Fibroblast of lung (primary cell): ENCODE measurements around the gene UCK2. TPM values are rescaled to one million over a fixed set of nuclear protein-coding genes. Genes with fewer than 3 reads are reported as not detected.

Experiments
- DNase-seq, 2 donors: peaks; one replicate each; pipeline versions ENCODE4 v3.0.0 to v3.0.0-alpha.2; 2010; ENCODE audit warnings: low read depth in 2 of 2
- H2AFZ ChIP-seq: 2 replicates; pipeline ENCODE4 v1.5.1; 2012; ENCODE audit warnings: low read length, control low read depth, inconsistent platforms
- H3K27ac ChIP-seq: 2 replicates; pipeline ENCODE4 v1.5.1; 2011; ENCODE audit warnings: low read length, control low read depth; ENCODE audit not compliant: insufficient read depth
- H3K27me3 ChIP-seq: 2 replicates; pipeline ENCODE4 v1.5.1; 2011; ENCODE audit warnings: mild to moderate bottlenecking, low read length; ENCODE audit not compliant: control insufficient read depth, insufficient read depth
- H3K36me3 ChIP-seq: 2 replicates; pipeline ENCODE4 v1.5.1; 2011; ENCODE audit warnings: low read length; ENCODE audit not compliant: control insufficient read depth, insufficient read depth
- H3K4me1 ChIP-seq: 2 replicates; pipeline ENCODE4 v1.5.1; 2011; ENCODE audit warnings: low read length; ENCODE audit not compliant: control insufficient read depth, insufficient read depth; ENCODE audit errors: extremely low read depth
- H3K4me2 ChIP-seq: 2 replicates; pipeline ENCODE4 v1.5.1; 2011; ENCODE audit warnings: low read length, control low read depth; ENCODE audit not compliant: insufficient read depth; ENCODE audit errors: extremely low read depth
- H3K4me3 ChIP-seq, 4 experiments: fragments of 200-600 bp in 1 of 4; sonication (generic) in 1 of 4; replicated peaks in 1 of 4; 2 replicates each; pipeline ENCODE4 v1.5.1; 2011 to 2016; ENCODE audit warnings: low read length in 4 of 4, low read depth in 3 of 4, mild to moderate bottlenecking in 3 of 4, control low read depth in 2 of 4, inconsistent platforms in 1 of 4, mixed read lengths in 1 of 4; ENCODE audit not compliant: insufficient read depth in 1 of 4; ENCODE audit errors: control extremely low read depth in 1 of 4
- H3K79me2 ChIP-seq: 2 replicates; pipeline ENCODE4 v1.5.1; 2012; ENCODE audit warnings: mild to moderate bottlenecking, low read length, inconsistent platforms; ENCODE audit not compliant: control insufficient read depth, insufficient read depth
- H3K9ac ChIP-seq: 2 replicates; pipeline ENCODE4 v1.5.1; 2011; ENCODE audit warnings: mild to moderate bottlenecking, low read length, control low read depth; ENCODE audit not compliant: insufficient read depth
- H3K9me3 ChIP-seq: 2 replicates; pipeline ENCODE4 v1.5.1; 2012; ENCODE audit warnings: low read depth, low read length; ENCODE audit not compliant: control insufficient read depth, insufficient read depth
- H4K20me1 ChIP-seq: 2 replicates; pipeline ENCODE4 v1.5.1; 2011; ENCODE audit warnings: low read length; ENCODE audit not compliant: control insufficient read depth, insufficient read depth; ENCODE audit errors: extremely low read depth
- CTCF ChIP-seq, 2 donors: IDR thresholded peaks in 1 of 2; conservative IDR thresholded peaks in 1 of 2; 1 replicate in 1 of 2; 2 replicates in 1 of 2; pipeline ENCODE4 v1.5.1; 2011 to 2012; ENCODE audit warnings: low read length in 2 of 2, control low read depth in 1 of 2, inconsistent platforms in 1 of 2, low read depth in 1 of 2, mild to moderate bottlenecking in 1 of 2
- EZH2 ChIP-seq: IDR thresholded peaks from 2 replicates; pipeline ENCODE4 v1.5.1; 2012; ENCODE audit warnings: low read length, control low read depth, mild to moderate bottlenecking; ENCODE audit errors: missing control alignments
- polyA plus RNA-seq, 2 donors: library from polyadenylated mRNA; depleted of rRNA in 1 of 2; stranded (reverse) in 1 of 2; unstranded in 1 of 2; fragments of >200 nt; gene quantifications; 2 replicates each; pipeline ENCODE4 v1.2.1, GENCODE V29; 2011 to 2012; ENCODE audit warnings: missing spikeins in 1 of 2
- total RNA-seq: library from RNA; depleted of rRNA; stranded (reverse); fragments of >200 nt; gene quantifications from 2 replicates; pipeline ENCODE4 v1.2.1, GENCODE V29; 2014

Gene UCK2
- total and polyA plus RNA-seq, 2 donors (not counting 1 experiment from before 2014, with no cell fraction given) = 95.1 to 99.0 TPM

- Histone ChIP-seq H3K4me2 (no peak overlapping the region), H3K4me1 (no peaks in the 10 kb centered on the region), H4K20me1 (no peaks in the 10 kb centered on the region), H3K9me3 (no peaks in the 10 kb centered on the region), H3K9ac (no peak overlapping the region), H3K4me3 (no peak overlapping the region), H3K36me3 (no peaks in the 10 kb centered on the region), H2AFZ (no peak overlapping the region), H3K27me3 (no peaks in the 10 kb centered on the region), H3K27ac (no peak overlapping the region), H3K79me2 (no peaks in the 10 kb centered on the region)
- no peak for DNase-seq
- no peak for TF ChIP-seq EZH2
- TF ChIP-seq CTCF (conservative IDR thresholded peaks at IDR 0.05 in 1 of 2, IDR thresholded peaks at IDR 0.05 in 1 of 2; ENCODE audit: low read depth in 1 of 2, low read length in 2 of 2) = no peak
These were observed 10.5 kb upstream of the UCK2 start for GRCh38 chr1:165816826-165817497.

- Histone ChIP-seq H4K20me1 (no peaks in the 10 kb centered on the region), H3K9me3 (no peaks in the 10 kb centered on the region), H3K36me3 (no peaks in the 10 kb centered on the region), H3K79me2 (peaks cover 8% of the 10 kb centered on the region), H2AFZ (no peak overlapping the region), H3K4me1 (peaks cover 2% of the 10 kb centered on the region), H3K27ac (no peak overlapping the region), H3K4me2 (no peak overlapping the region), H3K9ac (no peak overlapping the region), H3K4me3 (no peak overlapping the region), H3K27me3 (no peaks in the 10 kb centered on the region)
- TF ChIP-seq CTCF (conservative IDR thresholded peaks at IDR 0.05 in 1 of 2, IDR thresholded peaks at IDR 0.05 in 1 of 2; ENCODE audit: low read depth in 1 of 2, low read length in 2 of 2) (no peak), EZH2 (no peak)
- DNase-seq = no peak
These were observed 3.7 kb upstream of the UCK2 start for GRCh38 chr1:165823552-165824268.

GRCh38 chr1:165824269-165824643 lies 3.2 kb upstream of the UCK2 start:
- peaks cover 2% of the 10 kb centered on the region for H3K4me1 ChIP-seq
- H3K4me2 ChIP-seq = no peak overlapping the region
- H3K27ac ChIP-seq = no peak overlapping the region
- no peak for TF ChIP-seq EZH2
- TF ChIP-seq CTCF (conservative IDR thresholded peaks at IDR 0.05 in 1 of 2, IDR thresholded peaks at IDR 0.05 in 1 of 2; ENCODE audit: low read depth in 1 of 2, low read length in 2 of 2) = no peak
- no peak overlapping the region for H2AFZ ChIP-seq
- no peaks in the 10 kb centered on the region for H4K20me1 ChIP-seq
- no peaks in the 10 kb centered on the region for H3K36me3 ChIP-seq
- no peak overlapping the region for H3K9ac ChIP-seq
- H3K9me3 ChIP-seq = no peaks in the 10 kb centered on the region
- H3K27me3 ChIP-seq = no peaks in the 10 kb centered on the region
- no peak for DNase-seq
- no peak overlapping the region for H3K4me3 ChIP-seq
- H3K79me2 ChIP-seq = peaks cover 13% of the 10 kb centered on the region
